Osteocyte (in vitro differentiated cells): Measurements from ENCODE around the gene TUBGCP6. TPM values are rescaled to one million over a fixed set of nuclear protein-coding genes. Genes with fewer than 3 reads are reported as not detected.

Source experiments
- DNase-seq: peaks from one replicate; pipeline ENCODE4 v3.0.0; 2021; ENCODE audit warnings: mixed read lengths; ENCODE audit not compliant: unreplicated experiment; ENCODE audit errors: extremely low spot score
- H3K27ac Mint-ChIP-seq: one replicate; pipeline ENCODE4 v1.8.0; 2021; ENCODE audit warnings: mild to moderate bottlenecking, mixed read lengths; ENCODE audit not compliant: unreplicated experiment
- H3K27me3 Mint-ChIP-seq: one replicate; pipeline ENCODE4 v1.8.0; 2021; ENCODE audit warnings: mixed read lengths; ENCODE audit not compliant: unreplicated experiment
- H3K36me3 Mint-ChIP-seq: one replicate; pipeline ENCODE4 v1.8.0; 2021; ENCODE audit warnings: mixed read lengths; ENCODE audit not compliant: unreplicated experiment
- H3K4me1 Mint-ChIP-seq: one replicate; pipeline ENCODE4 v1.8.0; 2021; ENCODE audit warnings: mixed read lengths; ENCODE audit not compliant: unreplicated experiment
- H3K4me3 Mint-ChIP-seq: one replicate; pipeline ENCODE4 v1.8.0; 2021; ENCODE audit warnings: mild to moderate bottlenecking, moderate library complexity, mixed read lengths; ENCODE audit not compliant: unreplicated experiment
- H3K9me3 Mint-ChIP-seq: one replicate; pipeline ENCODE4 v1.8.0; 2021; ENCODE audit warnings: mixed read lengths; ENCODE audit not compliant: unreplicated experiment
- total RNA-seq: library from RNA; stranded (reverse); gene quantifications from 2 replicates; pipeline ENCODE4 v1.2.1, GENCODE V29; 2021
- TF ChIP-seq, protein P1 (sequence below): fragments of 200-600 bp; sonication (generic); IDR thresholded peaks from 2 replicates; pipeline ENCODE4 v1.5.0; 2021; ENCODE audit warnings: antibody characterized with exemption, mild to moderate bottlenecking, moderate library complexity

The TUBGCP6 gene
- total RNA-seq, 1 donor from 2014 or later = 55.7 TPM

GRCh38 chr22:50281384-50281760, 36.5 kb upstream of the TUBGCP6 start:
- Mint-ChIP-seq H3K36me3 (peaks cover 15% of the 10 kb centered on the region), H3K4me3 (no peak overlapping the region), H3K4me1 (peaks cover 3% of the 10 kb centered on the region), H3K27me3 (no peaks in the 10 kb centered on the region), H3K27ac (no peak overlapping the region), H3K9me3 (no peaks in the 10 kb centered on the region)
- TF ChIP-seq, protein P1, sequence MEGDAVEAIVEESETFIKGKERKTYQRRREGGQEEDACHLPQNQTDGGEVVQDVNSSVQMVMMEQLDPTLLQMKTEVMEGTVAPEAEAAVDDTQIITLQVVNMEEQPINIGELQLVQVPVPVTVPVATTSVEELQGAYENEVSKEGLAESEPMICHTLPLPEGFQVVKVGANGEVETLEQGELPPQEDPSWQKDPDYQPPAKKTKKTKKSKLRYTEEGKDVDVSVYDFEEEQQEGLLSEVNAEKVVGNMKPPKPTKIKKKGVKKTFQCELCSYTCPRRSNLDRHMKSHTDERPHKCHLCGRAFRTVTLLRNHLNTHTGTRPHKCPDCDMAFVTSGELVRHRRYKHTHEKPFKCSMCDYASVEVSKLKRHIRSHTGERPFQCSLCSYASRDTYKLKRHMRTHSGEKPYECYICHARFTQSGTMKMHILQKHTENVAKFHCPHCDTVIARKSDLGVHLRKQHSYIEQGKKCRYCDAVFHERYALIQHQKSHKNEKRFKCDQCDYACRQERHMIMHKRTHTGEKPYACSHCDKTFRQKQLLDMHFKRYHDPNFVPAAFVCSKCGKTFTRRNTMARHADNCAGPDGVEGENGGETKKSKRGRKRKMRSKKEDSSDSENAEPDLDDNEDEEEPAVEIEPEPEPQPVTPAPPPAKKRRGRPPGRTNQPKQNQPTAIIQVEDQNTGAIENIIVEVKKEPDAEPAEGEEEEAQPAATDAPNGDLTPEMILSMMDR = no peak
- no peak for DNase-seq

DNA sequence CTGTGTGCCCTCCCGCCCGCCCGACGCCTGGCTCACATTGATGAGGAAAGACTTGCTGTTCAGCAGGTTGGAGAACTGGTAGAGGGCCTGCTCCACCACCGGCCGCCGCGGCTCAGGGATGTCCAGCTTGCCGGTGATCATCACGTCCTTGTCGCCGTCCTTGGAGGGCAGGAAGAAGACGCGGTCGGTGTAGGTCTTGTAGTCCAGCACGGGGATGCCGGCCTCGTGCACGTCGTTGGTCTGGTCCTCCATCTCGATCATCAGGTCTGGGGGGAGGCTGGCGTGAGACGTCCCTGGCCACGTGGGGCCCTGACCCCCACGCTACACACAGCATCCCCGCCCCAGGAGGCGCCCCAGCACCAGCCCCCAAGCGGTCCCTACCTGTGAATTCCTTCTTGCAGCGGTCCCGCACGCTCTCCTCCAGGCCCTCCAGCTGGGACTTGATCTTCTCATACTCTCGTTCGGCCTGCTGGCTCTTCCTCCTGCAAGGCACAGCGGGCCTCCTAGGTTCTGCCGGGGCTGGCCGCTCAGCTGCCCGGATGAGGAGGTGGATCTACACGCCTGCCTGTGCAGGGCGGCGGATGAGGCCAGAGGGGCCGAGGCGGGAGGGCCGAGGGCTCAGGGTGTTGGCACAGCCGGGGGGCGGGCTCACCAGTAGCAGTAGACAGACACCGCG, 36.0 kb upstream of the TUBGCP6 start:
- H3K27ac Mint-ChIP-seq = no peak overlapping the region
- no peaks in the 10 kb centered on the region for H3K27me3 Mint-ChIP-seq
- H3K36me3 Mint-ChIP-seq = peaks cover 13% of the 10 kb centered on the region
- no peak overlapping the region for H3K4me3 Mint-ChIP-seq
- H3K9me3 Mint-ChIP-seq = no peaks in the 10 kb centered on the region
- TF ChIP-seq, protein P1 = no peak
- peaks cover 3% of the 10 kb centered on the region for H3K4me1 Mint-ChIP-seq
- no peak for DNase-seq

GRCh38 chr22:50280022-50280707, 35.3 kb upstream of the TUBGCP6 start:
- Mint-ChIP-seq H3K4me3 (no peak overlapping the region), H3K9me3 (no peaks in the 10 kb centered on the region), H3K36me3 (peaks cover 14% of the 10 kb centered on the region), H3K27ac (no peak overlapping the region), H3K27me3 (no peaks in the 10 kb centered on the region), H3K4me1 (peaks cover 3% of the 10 kb centered on the region)
- DNase-seq = no peak
- TF ChIP-seq, protein P1 = no peak

GRCh38 chr22:50278956-50279619, 34.3 kb upstream of the TUBGCP6 start:
- DNase-seq = no peak
- Mint-ChIP-seq H3K4me3 (no peak overlapping the region), H3K4me1 (peaks cover 7% of the 10 kb centered on the region), H3K36me3 (peaks cover 20% of the 10 kb centered on the region), H3K9me3 (no peaks in the 10 kb centered on the region), H3K27me3 (no peaks in the 10 kb centered on the region), H3K27ac (no peak overlapping the region)
- TF ChIP-seq, protein P1 = no peak

DNA sequence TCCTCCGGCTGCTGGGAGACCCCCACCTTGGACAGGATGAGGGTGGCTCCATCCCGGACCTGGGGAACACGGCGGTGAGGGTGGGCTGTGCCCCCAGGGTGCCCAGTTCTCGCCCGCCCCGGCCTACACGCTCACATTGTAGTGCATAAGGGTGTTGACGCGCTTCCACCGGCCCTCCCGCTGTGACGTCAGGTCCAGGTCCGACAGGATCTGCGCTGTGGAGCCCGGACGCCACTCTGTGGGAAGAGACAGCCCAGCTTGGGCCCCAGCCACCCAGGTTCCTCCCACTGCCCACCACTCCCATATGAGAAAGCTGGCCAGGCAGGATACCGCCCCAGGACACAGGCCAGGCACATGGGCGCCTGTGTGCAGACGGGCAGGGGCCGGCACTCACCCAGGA, 33.6 kb upstream of the TUBGCP6 start:
- Mint-ChIP-seq H3K27ac (no peak overlapping the region), H3K27me3 (no peaks in the 10 kb centered on the region)

More for the DNA sequence above, 33.6 kb upstream of the TUBGCP6 start:
- TF ChIP-seq, protein P1 = no peak
- no peaks in the 10 kb centered on the region for H3K9me3 Mint-ChIP-seq
- no peak overlapping the region for H3K4me3 Mint-ChIP-seq
- DNase-seq = no peak
- H3K4me1 Mint-ChIP-seq = peaks cover 7% of the 10 kb centered on the region
- peaks cover 23% of the 10 kb centered on the region for H3K36me3 Mint-ChIP-seq
